ENCODE measurements around the gene RFFL.

DNA sequence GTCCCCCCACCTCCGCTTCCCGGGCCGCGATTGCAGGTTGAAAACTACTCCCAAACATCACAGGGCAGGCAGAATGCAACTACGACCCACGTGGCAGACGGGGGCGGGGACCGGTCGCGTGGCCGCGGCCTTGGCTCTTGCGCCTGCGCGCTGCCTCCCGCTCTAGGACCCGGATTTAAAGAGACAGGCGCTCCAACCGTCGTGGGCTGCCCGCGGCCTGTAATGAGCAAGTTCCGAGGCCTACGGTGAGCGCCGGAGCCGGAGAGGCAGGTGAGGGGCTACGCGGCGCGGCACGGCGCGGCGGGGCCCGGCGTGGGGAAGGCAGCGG, 83.2 kb downstream of the RFFL start, which contains the start of gene LIG3:
- peak in 1 of 4 donors; percentile 66 for TF ChIP-seq POLR2A (IDR thresholded peaks at IDR 0.05)
- peak in 1 of 6 experiments; percentile 32 for TF ChIP-seq CTCF (IDR thresholded peaks at IDR 0.05)
